CD4-positive, alpha-beta memory T cell (primary cell): ENCODE data around the gene KCNQ2. TPM values are rescaled to one million over a fixed set of nuclear protein-coding genes. Genes with fewer than 3 reads are reported as not detected.

Experiments used
- CTCF ChIA-PET: fragments of 350-600 bp; sonication (Branson Sonifier 250); formaldehyde crosslinking; loops from one replicate; lab custom pipeline; 2021; ENCODE audit warnings: inconsistent platforms; ENCODE audit not compliant: partially characterized antibody; lab: Charles Lee
- POLR2A ChIA-PET: fragments of 350-600 bp; sonication (Branson Sonifier 250); formaldehyde crosslinking; loops from one replicate; lab custom pipeline; 2021; ENCODE audit not compliant: partially characterized antibody; lab: Charles Lee
- DNase-seq, 5 donors: peaks; one replicate each; pipeline versions ENCODE4 v3.0.0 to v3.0.0-alpha.2; 2020 to 2022; ENCODE audit warnings: mixed read lengths in 1 of 5
- H3K27ac ChIP-seq: one replicate; pipeline ENCODE4 v1.7.0; 2013; ENCODE audit warnings: low read depth, low read length
- H3K27me3 ChIP-seq: 2 replicates; pipeline ENCODE4 v1.7.0; 2013; ENCODE audit warnings: mild to moderate bottlenecking, low read length, moderate library complexity; ENCODE audit not compliant: insufficient read depth
- H3K36me3 ChIP-seq: 2 replicates; pipeline ENCODE4 v1.7.0; 2013; ENCODE audit warnings: mild to moderate bottlenecking, low read length, moderate library complexity; ENCODE audit not compliant: insufficient read depth
- H3K4me1 ChIP-seq: 2 replicates; pipeline ENCODE4 v1.7.0; 2013; ENCODE audit warnings: mild to moderate bottlenecking, low read length, moderate library complexity; ENCODE audit not compliant: insufficient read depth
- H3K4me3 ChIP-seq, 2 donors: one replicate each; pipeline ENCODE4 v1.7.0; 2013; ENCODE audit warnings: low read length in 2 of 2, mild to moderate bottlenecking in 1 of 2
- H3K9me3 ChIP-seq, 2 donors: one replicate each; pipeline ENCODE4 v1.7.0; 2013; ENCODE audit warnings: low read length in 2 of 2, control low read depth in 1 of 2; ENCODE audit not compliant: control insufficient read depth in 1 of 2
- H3K27ac Mint-ChIP-seq, 7 donors: one replicate each; pipeline ENCODE4 v1.8.0; 2020 to 2021; ENCODE audit warnings: mixed read lengths in 7 of 7, mild to moderate bottlenecking in 6 of 7, inconsistent platforms in 3 of 7, moderate library complexity in 3 of 7
- H3K27me3 Mint-ChIP-seq, 2 donors: one replicate each; pipeline ENCODE4 v1.8.0; 2020 to 2021; ENCODE audit warnings: mixed read lengths in 2 of 2
- H3K36me3 Mint-ChIP-seq, 2 donors: one replicate each; pipeline ENCODE4 v1.8.0; 2020 to 2021; ENCODE audit warnings: mixed read lengths in 2 of 2, inconsistent platforms in 1 of 2, mild to moderate bottlenecking in 1 of 2
- H3K4me1 Mint-ChIP-seq, 4 donors: one replicate each; pipeline ENCODE4 v1.8.0; 2020 to 2021; ENCODE audit warnings: mixed read lengths in 4 of 4, mild to moderate bottlenecking in 1 of 4
- H3K4me3 Mint-ChIP-seq, 8 donors: one replicate each; pipeline ENCODE4 v1.8.0; 2020 to 2021; ENCODE audit warnings: mixed read lengths in 8 of 8, mild to moderate bottlenecking in 7 of 8, moderate library complexity in 6 of 8, inconsistent platforms in 3 of 8
- H3K9me3 Mint-ChIP-seq, 8 donors: one replicate each; pipeline ENCODE4 v1.8.0; 2020 to 2021; ENCODE audit warnings: mixed read lengths in 8 of 8, mild to moderate bottlenecking in 5 of 8, inconsistent platforms in 3 of 8, moderate library complexity in 1 of 8
- intact Hi-C: fragments of 100-400 bp; cut with micrococcal nuclease; formaldehyde crosslinking; loops from one replicate; pipeline ENCODE4 v1.15.1; 2023
- polyA plus RNA-seq, 2 donors: library from polyadenylated mRNA; unstranded; fragments of 300-500 nt; fragmentation: Illumina TruSeq; gene quantifications; one replicate each; pipeline ENCODE4 v1.2.3, GENCODE V29; 2021
- total RNA-seq, 2 experiments: library from RNA; stranded (reverse); gene quantifications; one replicate each; pipeline ENCODE4 v1.2.3, GENCODE V29; 2021

KCNQ2 gene
- total and polyA plus RNA-seq, 4 experiments from 2014 or later, result not detected

DNA sequence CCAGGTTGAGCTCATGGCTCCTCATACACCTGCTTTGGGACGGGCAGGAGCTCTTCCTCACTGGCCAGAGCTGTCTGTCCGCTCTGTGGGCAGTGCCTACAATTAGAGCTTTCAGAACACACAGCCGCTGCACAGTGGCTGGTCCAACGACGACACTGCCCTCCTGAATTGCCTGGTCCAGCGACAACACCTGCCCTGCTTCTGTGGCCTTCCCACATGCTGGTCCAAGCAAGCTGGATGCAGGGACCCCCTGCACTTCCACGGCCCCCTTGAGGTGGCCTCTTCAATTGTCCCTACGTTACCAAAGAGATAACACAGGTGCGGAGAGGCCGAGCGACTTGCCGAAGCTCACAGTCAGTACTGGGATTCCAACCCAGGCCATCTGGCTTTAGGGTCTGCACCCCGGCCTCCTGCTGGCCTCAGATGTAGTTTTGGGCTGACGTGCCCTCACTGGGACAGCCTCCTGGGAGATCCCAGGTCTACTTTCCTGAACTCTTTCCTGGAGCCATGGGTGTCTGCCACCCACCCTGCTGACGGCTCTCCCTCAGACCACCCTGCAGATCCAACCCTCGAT is 109.9 kb downstream of the KCNQ2 start:
- Histone ChIP-seq H3K4me3 (no peak overlapping the region), H3K36me3 (no peaks in the 10 kb centered on the region), H3K4me1 (no peaks in the 10 kb centered on the region), H3K27ac (no peak overlapping the region), H3K27me3 (no peaks in the 10 kb centered on the region), H3K9me3 (no peaks in the 10 kb centered on the region)
- CTCF ChIA-PET, result no interaction called here
- DNase-seq, result no peak
- Mint-ChIP-seq H3K4me3 (peak overlapping the region in 2 of 8 donors; percentile 29 to 35), H3K27ac (peak overlapping the region in 1 of 7 donors; percentile 69), H3K36me3 (no peaks in the 10 kb centered on the region), H3K9me3 (peaks cover 0 to 2% (median 0%) of the 10 kb centered on the region in 8 donors), H3K4me1 (peaks cover 0 to 4% (median 2%) of the 10 kb centered on the region in 4 donors), H3K27me3 (peaks cover 15 to 23% of the 10 kb centered on the region in 2 donors)
- intact Hi-C loops, result no loop called here
- POLR2A ChIA-PET, result no interaction called here

- peaks cover 13 to 19% of the 10 kb centered on the region in 2 donors for H3K27me3 Mint-ChIP-seq
- no peaks in the 10 kb centered on the region for H3K27me3 ChIP-seq
- H3K27ac ChIP-seq, result no peak overlapping the region
- no peak for DNase-seq
- no peak overlapping the region for H3K4me3 Mint-ChIP-seq
- no peak overlapping the region for H3K4me3 ChIP-seq
- peaks cover 0 to 4% (median 1%) of the 10 kb centered on the region in 4 donors for H3K4me1 Mint-ChIP-seq
- ChIA-PET POLR2A (no interaction called here), CTCF (no interaction called here)
- intact Hi-C loops, result no loop called here
- peaks cover 0 to 2% (median 0%) of the 10 kb centered on the region in 8 donors for H3K9me3 Mint-ChIP-seq
- no peaks in the 10 kb centered on the region for H3K36me3 Mint-ChIP-seq
- no peak overlapping the region for H3K27ac Mint-ChIP-seq
- H3K4me1 ChIP-seq, result no peaks in the 10 kb centered on the region
- no peaks in the 10 kb centered on the region for H3K9me3 ChIP-seq
- no peaks in the 10 kb centered on the region for H3K36me3 ChIP-seq
These were observed 110.7 kb downstream of the KCNQ2 start for GRCh38 chr20:63361519-63362435.

DNA sequence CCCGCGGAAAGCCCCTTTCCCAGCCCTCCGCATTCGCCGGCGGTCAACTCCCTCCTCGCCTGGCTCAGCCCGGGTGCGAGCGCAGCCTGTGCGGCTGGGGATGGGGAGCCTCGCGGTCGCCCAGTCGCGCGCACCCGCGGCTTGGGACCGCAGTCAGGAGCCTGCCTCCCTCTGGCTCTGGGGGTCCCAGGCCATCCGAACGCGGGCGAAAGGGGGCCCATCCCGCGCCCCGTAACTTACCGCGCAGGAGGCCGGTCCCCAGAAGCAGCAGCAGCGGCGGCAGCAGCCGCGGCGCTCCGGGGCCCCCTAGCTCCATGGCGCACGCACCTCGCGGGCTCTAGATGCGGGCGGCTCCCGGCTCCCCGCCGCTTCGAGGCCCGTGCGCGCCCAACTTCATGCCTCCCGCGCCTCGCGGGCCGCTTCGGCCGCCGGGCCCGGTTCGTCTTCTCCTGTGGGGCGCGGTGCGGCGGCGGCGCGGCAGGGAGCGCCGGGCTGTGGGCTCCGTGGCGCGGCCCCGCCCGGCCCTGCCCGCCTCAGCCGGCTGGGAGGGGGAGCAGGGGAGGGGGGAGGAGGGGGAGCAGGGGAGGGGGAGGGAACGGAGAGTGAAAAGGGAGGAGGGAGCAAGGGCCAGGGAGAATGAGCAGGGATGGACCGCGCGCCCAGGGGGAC is 111.5 kb downstream of the KCNQ2 start, which contains the start of gene CHRNA4:
CHRNA4 (minus strand) TSS at position 500 of the 669 bp plus-strand sequence; CDS start at position 316, 184 bp downstream.
- Mint-ChIP-seq H3K9me3 (peaks cover 0 to 2% (median 0%) of the 10 kb centered on the region in 8 donors), H3K4me1 (peaks cover 0 to 4% (median 1%) of the 10 kb centered on the region in 4 donors), H3K27me3 (peaks cover 13 to 15% of the 10 kb centered on the region in 2 donors), H3K4me3 (no peak within 1 kb of the TSS), H3K27ac (no peak within 1 kb of the TSS), H3K36me3 (no peaks in the 10 kb centered on the region)
- H3K4me3 ChIP-seq, result no peak within 1 kb of the TSS
- ChIA-PET POLR2A (no interaction called here), CTCF (no interaction called here)
- intact Hi-C loops, result no loop called here
- no peaks in the 10 kb centered on the region for H3K9me3 ChIP-seq
- H3K27ac ChIP-seq, result no peak within 1 kb of the TSS
- no peak for DNase-seq
- H3K27me3 ChIP-seq, result no peaks in the 10 kb centered on the region
- no peaks in the 10 kb centered on the region for H3K36me3 ChIP-seq
- H3K4me1 ChIP-seq, result no peaks in the 10 kb centered on the region

- ChIA-PET POLR2A (no interaction called here), CTCF (no interaction called here)
- intact Hi-C loops, result no loop called here
- no peak overlapping the region for H3K27ac ChIP-seq
- Mint-ChIP-seq H3K36me3 (no peaks in the 10 kb centered on the region), H3K4me3 (no peak overlapping the region), H3K27me3 (peaks cover 13% of the 10 kb centered on the region in 2 donors), H3K4me1 (peaks cover 0 to 4% (median 1%) of the 10 kb centered on the region in 4 donors), H3K27ac (no peak overlapping the region), H3K9me3 (peaks cover 0 to 2% (median 0%) of the 10 kb centered on the region in 8 donors)
- H3K4me3 ChIP-seq, result no peak overlapping the region
- DNase-seq, result no peak
- H3K27me3 ChIP-seq, result no peaks in the 10 kb centered on the region
- no peaks in the 10 kb centered on the region for H3K4me1 ChIP-seq
- no peaks in the 10 kb centered on the region for H3K36me3 ChIP-seq
- no peaks in the 10 kb centered on the region for H3K9me3 ChIP-seq
These were observed 112.3 kb downstream of the KCNQ2 start for GRCh38 chr20:63359937-63360849.

GRCh38 chr20:63359164-63359934 is 113.1 kb downstream of the KCNQ2 start:
- H3K4me3 Mint-ChIP-seq, result no peak overlapping the region
- Histone ChIP-seq H3K4me3 (no peak overlapping the region), H3K9me3 (no peaks in the 10 kb centered on the region), H3K36me3 (no peaks in the 10 kb centered on the region), H3K4me1 (no peaks in the 10 kb centered on the region), H3K27ac (no peak overlapping the region), H3K27me3 (no peaks in the 10 kb centered on the region)
- no peak for DNase-seq
- peaks cover 0 to 1% (median 0%) of the 10 kb centered on the region in 8 donors for H3K9me3 Mint-ChIP-seq
- no peak overlapping the region for H3K27ac Mint-ChIP-seq
- peaks cover 11% of the 10 kb centered on the region in 2 donors for H3K27me3 Mint-ChIP-seq
- H3K36me3 Mint-ChIP-seq, result no peaks in the 10 kb centered on the region
- peaks cover 0 to 4% (median 1%) of the 10 kb centered on the region in 4 donors for H3K4me1 Mint-ChIP-seq
- intact Hi-C loops, result no loop called here
- ChIA-PET CTCF (no interaction called here), POLR2A (no interaction called here)
